Fibroblast of peridontal ligament (primary cell): Measurements from ENCODE around the gene FGFRL1.
"Not testable (repeated sequence)": the region's sequence is repeated elsewhere in the genome, so short reads cannot be mapped to it uniquely, and the experiment has no call there.

Experiments used
- DNase-seq: peaks from one replicate; pipeline ENCODE4 v3.0.0-alpha.2; 2010; ENCODE audit errors: extremely low read depth

Gene FGFRL1

GRCh38 chr4:1051472-1051871 lies 40.0 kb downstream of the FGFRL1 start:
- DNase-seq = no peak

- DNase-seq = no peak
Observed at GRCh38 chr4:1052231-1052671, 40.8 kb downstream of the FGFRL1 start.

- peak; percentile 97 for DNase-seq
Observed at GRCh38 chr4:1053080-1053661, 41.7 kb downstream of the FGFRL1 start.

- DNase-seq = not testable (repeated sequence)
Observed at GRCh38 chr4:1053891-1054290, 42.5 kb downstream of the FGFRL1 start.

- DNase-seq = not testable (repeated sequence)
Observed at GRCh38 chr4:1054696-1055242, 43.3 kb downstream of the FGFRL1 start.

- DNase-seq = not testable (repeated sequence)
Observed at GRCh38 chr4:1055243-1055701, 43.8 kb downstream of the FGFRL1 start.

GRCh38 chr4:1055721-1056590 lies 44.5 kb downstream of the FGFRL1 start:
- peak; percentile 33 for DNase-seq

GRCh38 chr4:1056671-1057402 lies 45.4 kb downstream of the FGFRL1 start:
- DNase-seq = peak; percentile 42

GRCh38 chr4:1057403-1057745 lies 45.9 kb downstream of the FGFRL1 start:
- no peak for DNase-seq

- no peak for DNase-seq
Observed at GRCh38 chr4:1058198-1058996, 47.0 kb downstream of the FGFRL1 start.

GRCh38 chr4:1058997-1059665 lies 47.7 kb downstream of the FGFRL1 start:
- no peak for DNase-seq

GRCh38 chr4:1060121-1060520 lies 48.7 kb downstream of the FGFRL1 start:
- no peak for DNase-seq

GRCh38 chr4:1060621-1061020 lies 49.2 kb downstream of the FGFRL1 start:
- no peak for DNase-seq

- no peak for DNase-seq
Observed at GRCh38 chr4:1061056-1061700, 49.8 kb downstream of the FGFRL1 start.

- no peak for DNase-seq
Observed at GRCh38 chr4:1061760-1062159, 50.3 kb downstream of the FGFRL1 start.

- no peak for DNase-seq
Observed at GRCh38 chr4:1062419-1062818, 51.0 kb downstream of the FGFRL1 start.

GRCh38 chr4:1065732-1066131 lies 54.3 kb downstream of the FGFRL1 start:
- DNase-seq = no peak

- no peak for DNase-seq
Observed at GRCh38 chr4:1069394-1069793, 58.0 kb downstream of the FGFRL1 start.

- DNase-seq = peak; percentile 50
Observed at GRCh38 chr4:1072830-1073446, 61.5 kb downstream of the FGFRL1 start.

GRCh38 chr4:1074077-1074476 lies 62.7 kb downstream of the FGFRL1 start:
- no peak for DNase-seq
